ENCODE measurements around the gene ADAMTS15.
A peak's percentile ranks its signal among the peaks of the same experiment; 100 is the strongest.

The ADAMTS15 gene

GRCh38 chr11:130457623-130458409, 9.4 kb downstream of the ADAMTS15 start:
- Histone ChIP-seq H3K36me3 (peaks cover 8 to 21% (median 14%) of the 10 kb centered on the region in 3 donors), H3K27me3 (no peaks in the 10 kb centered on the region), H3K27ac (peak overlapping the region; percentile 75 to 94), H3K4me1 (peaks cover 0 to 79% (median 48%) of the 10 kb centered on the region in 4 donors), H3K9me3 (no peaks in the 10 kb centered on the region), H3K4me3 (peak overlapping the region; percentile 11 to 21)
- intact Hi-C loops (cut with DNase I; ENCODE audit: low total_unique reads): loop anchor here (5.0 kb wide), 1 partner anchor 59 kb away; no protein-coding TSS in a partner anchor
- peak in 1 of 2 donors; percentile 71 for DNase-seq
- TF ChIP-seq CTCF (IDR thresholded peaks at IDR 0.05): no peak

GRCh38 chr11:130458410-130458729, 9.9 kb downstream of the ADAMTS15 start:
- DNase-seq: no peak
- Histone ChIP-seq H3K36me3 (peaks cover 13 to 27% (median 20%) of the 10 kb centered on the region in 3 donors), H3K4me1 (peaks cover 0 to 73% (median 47%) of the 10 kb centered on the region in 4 donors), H3K27ac (peak overlapping the region; percentile 75 to 94), H3K27me3 (no peaks in the 10 kb centered on the region), H3K4me3 (peak overlapping the region; percentile 11 to 21), H3K9me3 (no peaks in the 10 kb centered on the region)
- intact Hi-C loops (cut with DNase I; ENCODE audit: low total_unique reads): loop anchor here (5.0 kb wide), 1 partner anchor 59 kb away; no protein-coding TSS in a partner anchor
- TF ChIP-seq CTCF (IDR thresholded peaks at IDR 0.05): no peak

- no peak for TF ChIP-seq CTCF (IDR thresholded peaks at IDR 0.05)
- H3K9me3 ChIP-seq: no peaks in the 10 kb centered on the region
- H3K4me1 ChIP-seq: peaks cover 0 to 61% (median 42%) of the 10 kb centered on the region in 4 donors
- intact Hi-C loops (cut with DNase I; ENCODE audit: low total_unique reads): loop anchor here (5.0 kb wide), 1 partner anchor 58 kb away; no protein-coding TSS in a partner anchor
- H3K27me3 ChIP-seq: no peaks in the 10 kb centered on the region
- H3K27ac ChIP-seq: peak overlapping the region in 1 of 2 donors; percentile 94
- H3K4me3 ChIP-seq: no peak overlapping the region
- H3K36me3 ChIP-seq: peaks cover 22 to 38% (median 25%) of the 10 kb centered on the region in 3 donors
- DNase-seq: no peak
Observed at GRCh38 chr11:130459521-130459920, 11.1 kb downstream of the ADAMTS15 start.

GRCh38 chr11:130462101-130462885, 13.8 kb downstream of the ADAMTS15 start:
- TF ChIP-seq CTCF (IDR thresholded peaks at IDR 0.05): no peak
- Histone ChIP-seq H3K9me3 (no peaks in the 10 kb centered on the region), H3K4me3 (no peak overlapping the region), H3K27me3 (no peaks in the 10 kb centered on the region), H3K27ac (no peak overlapping the region), H3K4me1 (peaks cover 0 to 34% (median 21%) of the 10 kb centered on the region in 4 donors), H3K36me3 (peaks cover 43 to 60% (median 49%) of the 10 kb centered on the region in 3 donors)
- no peak for DNase-seq
- intact Hi-C loops (cut with DNase I; ENCODE audit: low total_unique reads): no loop called here

- Histone ChIP-seq H3K4me3 (no peak overlapping the region), H3K27me3 (no peaks in the 10 kb centered on the region), H3K4me1 (peaks cover 0 to 27% (median 15%) of the 10 kb centered on the region in 4 donors), H3K36me3 (peaks cover 43 to 66% (median 49%) of the 10 kb centered on the region in 3 donors), H3K9me3 (no peaks in the 10 kb centered on the region), H3K27ac (no peak overlapping the region)
- intact Hi-C loops (cut with DNase I; ENCODE audit: low total_unique reads): no loop called here
- DNase-seq: no peak
- TF ChIP-seq CTCF (IDR thresholded peaks at IDR 0.05): no peak
Observed at GRCh38 chr11:130462931-130463330, 14.5 kb downstream of the ADAMTS15 start.

Data from tibial artery (tissue), 4 donors.